ENCODE results near the gene CNEP1R1. TPM values are rescaled to one million over a fixed set of nuclear protein-coding genes. Genes with fewer than 3 reads are reported as not detected.

The CNEP1R1 gene
- total and polyA plus RNA-seq, 2 donors (not counting 1 experiment from before 2014, with no cell fraction given), result 18.6 to 32.9 TPM

DNA sequence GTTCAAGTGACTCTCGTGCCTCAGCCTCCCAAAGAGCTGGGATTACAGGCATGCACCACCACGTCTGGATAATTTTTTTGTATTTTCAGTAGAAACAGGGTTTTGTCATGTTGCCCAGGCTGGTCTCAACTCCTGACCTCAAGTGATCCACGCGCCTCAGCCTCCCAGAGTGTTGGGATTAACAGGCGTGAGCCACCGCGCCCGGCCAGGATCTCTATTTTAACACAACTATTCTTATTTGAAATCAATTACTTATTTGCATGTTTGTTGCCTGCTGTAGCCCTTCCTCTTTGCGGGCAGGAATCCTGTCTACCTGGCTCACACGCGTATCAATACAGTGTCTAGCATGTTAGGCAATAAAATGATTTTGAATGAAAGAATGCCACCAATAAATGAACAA lies 818 bp upstream of the CNEP1R1 start:
- H3K27ac Mint-ChIP-seq, result no peak overlapping the region
- H3K4me1 Mint-ChIP-seq, result peaks cover 23% of the 10 kb centered on the region
- no peak overlapping the region for H3K4me3 ChIP-seq (ENCODE audit: control extremely low read depth in 1 of 5, extremely low read depth in 1 of 5, insufficient read depth in 1 of 5, low read depth in 2 of 5, low read length in 4 of 5)
- peak overlapping the region in 1 of 2 donors; percentile 68 for H3K27ac ChIP-seq (ENCODE audit: low read length in 2 of 2)
- H3K27me3 ChIP-seq (replicated peaks in 1 of 4; ENCODE audit: control extremely low read depth in 1 of 4, control insufficient read depth in 3 of 4, insufficient read depth in 4 of 4, low read length in 3 of 4), result no peaks in the 10 kb centered on the region
- 93% methylated on average over 3 of the region's 11 CpGs for WGBS (ENCODE audit: insufficient coverage)
- no peaks in the 10 kb centered on the region for H4K20me1 ChIP-seq (ENCODE audit: control insufficient read depth, insufficient read depth, low read length, poor library complexity, severe bottlenecking)
- CTCF ChIA-PET, result interaction anchor here (1.2 to 5.4 kb wide), 11 partner anchors 42 to 782 kb away, joined by 3 to 89 read pairs (median 6); partner anchors contain the start of genes HEATR3 and SNX20
- no peaks in the 10 kb centered on the region for H3K9me3 Mint-ChIP-seq (ENCODE audit: insufficient read depth)
- POLR2A ChIA-PET, result no interaction called here
- no peak for TF ChIP-seq CTCF (IDR thresholded peaks at IDR 0.05)
- TF ChIP-seq EZH2 (IDR thresholded peaks at IDR 0.05; ENCODE audit: borderline replicate concordance, insufficient read depth, low read depth, low read length, poor library complexity, severe bottlenecking), result no peak
- intact Hi-C loops (cut with micrococcal nuclease), result loop anchor here (1.0 to 2.0 kb wide), 5 partner anchors 41 to 782 kb away; partner anchors contain the start of genes HEATR3 and TENT4B
- peaks cover 7% of the 10 kb centered on the region for H3K27me3 Mint-ChIP-seq
- peak overlapping the region; percentile 93 for H3K4me3 Mint-ChIP-seq
- peak overlapping the region; percentile 36 for H3K9ac ChIP-seq (ENCODE audit: low read length)
- DNase-seq, result no peak
- no peaks in the 10 kb centered on the region for H3K36me3 ChIP-seq (replicated peaks in 1 of 2; ENCODE audit: control extremely low read depth in 1 of 2, control insufficient read depth in 1 of 2, extremely low read depth in 1 of 2, insufficient read depth in 2 of 2, low read length in 1 of 2)
- peak overlapping the region; percentile 94 for H2AFZ ChIP-seq (ENCODE audit: insufficient read depth, low read depth, low read length, poor library complexity, severe bottlenecking)
- peaks cover 39% of the 10 kb centered on the region for H3K79me2 ChIP-seq (ENCODE audit: control insufficient read depth, insufficient read depth, low read length)
- H3K4me2 ChIP-seq (replicated peaks; ENCODE audit: low read depth, low read length, poor library complexity, severe bottlenecking), result peak overlapping the region; percentile 79
- H3K9me3 ChIP-seq (ENCODE audit: control extremely low read depth in 1 of 3, control insufficient read depth in 2 of 3, insufficient read depth in 1 of 3, low read length in 2 of 3), result no peaks in the 10 kb centered on the region
- peaks cover 12 to 14% of the 10 kb centered on the region in 2 donors for H3K4me1 ChIP-seq (ENCODE audit: control insufficient read depth in 2 of 2, insufficient read depth in 2 of 2, low read length in 2 of 2)
- ATAC-seq (ENCODE audit: low read depth), result no peak

DNA sequence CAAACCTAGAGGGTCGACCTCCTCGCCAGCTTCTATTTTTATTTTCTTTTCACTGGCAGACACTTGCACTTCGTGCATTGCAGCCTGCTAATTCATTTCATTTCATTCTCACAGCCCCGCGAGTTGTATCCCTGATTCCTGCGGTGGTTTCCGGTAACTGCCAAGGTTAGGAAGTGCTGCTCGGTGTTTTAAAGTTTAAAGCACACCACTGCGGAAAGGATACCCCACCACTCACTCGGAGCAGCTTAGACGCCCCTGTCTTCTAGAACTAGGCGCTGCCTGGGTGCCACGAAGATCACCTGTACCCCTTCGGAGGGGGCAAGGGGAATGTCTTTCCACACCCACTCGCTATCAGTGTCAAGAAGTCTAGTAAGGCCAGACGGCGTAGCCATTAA lies 509 bp downstream of the CNEP1R1 start:
- H3K4me1 ChIP-seq (ENCODE audit: control insufficient read depth in 2 of 2, insufficient read depth in 2 of 2, low read length in 2 of 2), result peaks cover 12 to 14% of the 10 kb centered on the region in 2 donors
- WGBS (ENCODE audit: insufficient coverage), result 0% methylated on average over 14 of the region's 17 CpGs
- H3K27ac ChIP-seq (ENCODE audit: low read length in 2 of 2), result peak overlapping the region; percentile 31 to 78
- H3K9ac ChIP-seq (ENCODE audit: low read length), result peak overlapping the region; percentile 87
- H3K4me3 Mint-ChIP-seq, result peak overlapping the region; percentile 93
- H3K27me3 Mint-ChIP-seq, result peaks cover 7% of the 10 kb centered on the region
- H3K4me3 ChIP-seq (ENCODE audit: control extremely low read depth in 1 of 5, extremely low read depth in 1 of 5, insufficient read depth in 1 of 5, low read depth in 2 of 5, low read length in 4 of 5), result peak overlapping the region; percentile 87 to 93 (median 92)
- no peaks in the 10 kb centered on the region for H3K27me3 ChIP-seq (replicated peaks in 1 of 4; ENCODE audit: control extremely low read depth in 1 of 4, control insufficient read depth in 3 of 4, insufficient read depth in 4 of 4, low read length in 3 of 4)
- H3K36me3 ChIP-seq (replicated peaks in 1 of 2; ENCODE audit: control extremely low read depth in 1 of 2, control insufficient read depth in 1 of 2, extremely low read depth in 1 of 2, insufficient read depth in 2 of 2, low read length in 1 of 2), result peaks cover 1 to 11% of the 10 kb centered on the region in 2 experiments
- no peaks in the 10 kb centered on the region for H4K20me1 ChIP-seq (ENCODE audit: control insufficient read depth, insufficient read depth, low read length, poor library complexity, severe bottlenecking)
- peak overlapping the region; percentile 67 for H3K27ac Mint-ChIP-seq
- H3K4me2 ChIP-seq (replicated peaks; ENCODE audit: low read depth, low read length, poor library complexity, severe bottlenecking), result peak overlapping the region; percentile 79
- no peak for ATAC-seq (ENCODE audit: low read depth)
- ChIA-PET POLR2A (interaction anchor here (0.5 to 1.4 kb wide), 5 partner anchors 40 to 329 kb away, joined by 3 to 7 read pairs (median 3); partner anchors contain the start of gene HEATR3), CTCF (interaction anchor here (0.6 to 5.4 kb wide), 28 partner anchors 8 to 781 kb away, joined by 3 to 89 read pairs (median 5); partner anchors contain the start of genes BRD7, CYLD, HEATR3 and SNX20)
- H2AFZ ChIP-seq (ENCODE audit: insufficient read depth, low read depth, low read length, poor library complexity, severe bottlenecking), result peak overlapping the region; percentile 94
- TF ChIP-seq CTCF (IDR thresholded peaks at IDR 0.05) (no peak), EZH2 (IDR thresholded peaks at IDR 0.05; ENCODE audit: borderline replicate concordance, insufficient read depth, low read depth, low read length, poor library complexity, severe bottlenecking) (no peak)
- H3K9me3 ChIP-seq (ENCODE audit: control extremely low read depth in 1 of 3, control insufficient read depth in 2 of 3, insufficient read depth in 1 of 3, low read length in 2 of 3), result no peaks in the 10 kb centered on the region
- peaks cover 23% of the 10 kb centered on the region for H3K4me1 Mint-ChIP-seq
- no peaks in the 10 kb centered on the region for H3K9me3 Mint-ChIP-seq (ENCODE audit: insufficient read depth)
- no peak for DNase-seq
- intact Hi-C loops (cut with micrococcal nuclease), result loop anchor here (2.0 to 5.0 kb wide), 6 partner anchors 127 to 717 kb away; partner anchors contain the start of genes BRD7, CYLD, NKD1 and TENT4B
- H3K79me2 ChIP-seq (ENCODE audit: control insufficient read depth, insufficient read depth, low read length), result peaks cover 39% of the 10 kb centered on the region
